Measurements from ENCODE around the gene LAMP5.

LAMP5 gene

DNA sequence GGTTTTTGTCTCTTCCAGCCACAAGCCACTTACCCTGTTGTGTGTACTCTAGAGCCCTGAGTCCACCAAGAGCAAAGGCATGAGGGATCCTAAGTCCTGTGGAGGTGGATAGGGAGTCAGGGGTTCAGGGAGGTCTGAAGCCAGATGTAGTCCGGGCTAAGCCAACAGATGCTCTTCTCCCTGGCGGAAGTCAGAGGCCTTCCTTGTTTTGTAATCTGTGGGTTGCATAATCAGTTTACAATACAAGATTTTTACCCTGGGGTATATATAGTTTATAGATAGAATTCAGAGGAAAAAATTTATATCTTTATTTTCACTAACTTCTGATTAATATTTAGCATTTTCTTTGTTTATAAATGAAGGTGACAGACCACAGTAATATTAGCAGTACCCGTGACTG is 9.2 kb downstream of the LAMP5 start:
- Histone ChIP-seq H3F3A (ENCODE audit: insufficient read depth, low read length) (no peaks in the 10 kb centered on the region), H3K79me2 (ENCODE audit: insufficient read depth, low read length) (no peaks in the 10 kb centered on the region), H3K27ac (ENCODE audit: low read depth, low read length, poor library complexity, severe bottlenecking) (no peak overlapping the region), H4K20me1 (ENCODE audit: insufficient read depth, low read length) (no peaks in the 10 kb centered on the region), H3K9ac (ENCODE audit: low read length) (no peak overlapping the region), H3K9me2 (ENCODE audit: low read depth, low read length) (no peaks in the 10 kb centered on the region), H3K4me3 (ENCODE audit: low read depth, low read length, poor library complexity, severe bottlenecking) (no peak overlapping the region), H3K9me3 (ENCODE audit: low read length) (no peaks in the 10 kb centered on the region), H3K36me3 (ENCODE audit: insufficient read depth, low read length) (no peaks in the 10 kb centered on the region), H3K4me1 (ENCODE audit: insufficient read depth, low read length, severe bottlenecking) (no peaks in the 10 kb centered on the region), H3K4me2 (ENCODE audit: low read length) (no peak overlapping the region), H2AFZ (ENCODE audit: low read length) (no peak overlapping the region), H3K27me3 (ENCODE audit: insufficient read depth, low read length) (no peaks in the 10 kb centered on the region)
- TF ChIP-seq EZH2 (IDR thresholded peaks at IDR 0.05; ENCODE audit: borderline replicate concordance, low read length): no peak
- TF ChIP-seq, protein P1, sequence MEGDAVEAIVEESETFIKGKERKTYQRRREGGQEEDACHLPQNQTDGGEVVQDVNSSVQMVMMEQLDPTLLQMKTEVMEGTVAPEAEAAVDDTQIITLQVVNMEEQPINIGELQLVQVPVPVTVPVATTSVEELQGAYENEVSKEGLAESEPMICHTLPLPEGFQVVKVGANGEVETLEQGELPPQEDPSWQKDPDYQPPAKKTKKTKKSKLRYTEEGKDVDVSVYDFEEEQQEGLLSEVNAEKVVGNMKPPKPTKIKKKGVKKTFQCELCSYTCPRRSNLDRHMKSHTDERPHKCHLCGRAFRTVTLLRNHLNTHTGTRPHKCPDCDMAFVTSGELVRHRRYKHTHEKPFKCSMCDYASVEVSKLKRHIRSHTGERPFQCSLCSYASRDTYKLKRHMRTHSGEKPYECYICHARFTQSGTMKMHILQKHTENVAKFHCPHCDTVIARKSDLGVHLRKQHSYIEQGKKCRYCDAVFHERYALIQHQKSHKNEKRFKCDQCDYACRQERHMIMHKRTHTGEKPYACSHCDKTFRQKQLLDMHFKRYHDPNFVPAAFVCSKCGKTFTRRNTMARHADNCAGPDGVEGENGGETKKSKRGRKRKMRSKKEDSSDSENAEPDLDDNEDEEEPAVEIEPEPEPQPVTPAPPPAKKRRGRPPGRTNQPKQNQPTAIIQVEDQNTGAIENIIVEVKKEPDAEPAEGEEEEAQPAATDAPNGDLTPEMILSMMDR (IDR thresholded peaks at IDR 0.05; ENCODE audit: low read length): no peak

DNA sequence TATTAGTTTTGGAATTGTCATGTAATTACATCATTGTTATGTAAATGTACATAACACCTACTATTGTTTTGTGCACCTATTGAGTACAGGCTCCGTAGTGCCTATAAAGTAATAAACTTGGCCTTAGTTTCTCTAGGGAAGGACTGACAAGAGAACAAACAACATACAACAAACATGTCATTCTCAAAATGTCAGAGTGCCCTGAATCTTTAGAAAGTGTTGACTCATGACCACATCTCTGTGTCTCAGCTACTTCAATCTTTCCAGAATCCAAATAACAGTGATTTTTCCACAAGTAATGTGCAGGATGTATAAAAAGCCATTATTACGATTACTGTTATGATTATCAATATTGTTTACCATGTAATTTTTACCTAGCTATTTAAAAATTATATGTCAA is 17.2 kb downstream of the LAMP5 start:
- Histone ChIP-seq H3F3A (ENCODE audit: insufficient read depth, low read length) (no peaks in the 10 kb centered on the region), H2AFZ (ENCODE audit: low read length) (no peak overlapping the region), H3K4me2 (ENCODE audit: low read length) (no peak overlapping the region), H3K4me3 (ENCODE audit: low read depth, low read length, poor library complexity, severe bottlenecking) (no peak overlapping the region), H3K9ac (ENCODE audit: low read length) (no peak overlapping the region), H3K9me2 (ENCODE audit: low read depth, low read length) (no peaks in the 10 kb centered on the region), H3K36me3 (ENCODE audit: insufficient read depth, low read length) (no peaks in the 10 kb centered on the region), H3K79me2 (ENCODE audit: insufficient read depth, low read length) (no peaks in the 10 kb centered on the region), H3K27ac (ENCODE audit: low read depth, low read length, poor library complexity, severe bottlenecking) (no peak overlapping the region), H3K9me3 (ENCODE audit: low read length) (no peaks in the 10 kb centered on the region), H4K20me1 (ENCODE audit: insufficient read depth, low read length) (no peaks in the 10 kb centered on the region), H3K27me3 (ENCODE audit: insufficient read depth, low read length) (no peaks in the 10 kb centered on the region), H3K4me1 (ENCODE audit: insufficient read depth, low read length, severe bottlenecking) (no peaks in the 10 kb centered on the region)
- TF ChIP-seq, protein P1 (IDR thresholded peaks at IDR 0.05; ENCODE audit: low read length): no peak
- no peak for TF ChIP-seq EZH2 (IDR thresholded peaks at IDR 0.05; ENCODE audit: borderline replicate concordance, low read length)

DNA sequence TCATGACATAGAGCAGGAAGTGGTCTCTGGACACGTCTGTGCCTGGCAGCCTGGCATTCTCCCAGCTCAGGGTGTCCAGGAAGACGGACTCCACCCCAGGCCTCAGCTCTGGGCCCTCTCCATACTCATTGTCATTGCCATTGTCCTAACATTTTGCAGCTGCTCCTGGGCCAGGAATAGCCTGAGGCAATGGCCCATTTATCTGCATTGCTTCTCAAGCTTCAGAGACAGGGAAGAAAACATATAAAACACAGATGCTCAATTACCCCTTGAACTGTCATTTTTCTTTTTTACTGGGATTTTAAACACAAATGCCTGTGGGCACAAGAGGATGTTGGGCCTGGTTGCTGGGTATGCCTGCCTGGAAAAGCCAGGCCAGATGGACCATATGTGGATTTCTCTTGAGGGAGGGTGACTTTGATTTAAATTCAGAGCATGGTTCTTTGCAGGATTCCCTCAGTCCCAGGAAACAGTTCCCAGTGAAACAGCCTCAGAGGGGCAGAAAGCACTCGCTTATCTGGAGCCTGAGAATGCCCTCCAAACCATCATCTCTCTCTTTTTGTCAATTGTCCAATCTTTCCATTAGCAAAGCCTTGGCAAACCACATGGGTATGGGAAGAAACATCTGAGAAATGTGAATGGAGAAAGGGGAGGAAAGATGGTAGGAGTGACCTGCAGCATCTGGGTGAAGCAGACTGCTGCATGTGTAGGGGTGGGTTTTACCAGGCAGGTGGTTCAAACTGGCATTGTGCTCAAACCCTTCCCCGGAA is 17.9 kb downstream of the LAMP5 start:
- Histone ChIP-seq H2AFZ (ENCODE audit: low read length) (no peak overlapping the region), H3K36me3 (ENCODE audit: insufficient read depth, low read length) (no peaks in the 10 kb centered on the region)
- TF ChIP-seq EZH2 (IDR thresholded peaks at IDR 0.05; ENCODE audit: borderline replicate concordance, low read length): no peak
- TF ChIP-seq, protein P1 (IDR thresholded peaks at IDR 0.05; ENCODE audit: low read length): no peak

More for the DNA sequence above, 17.9 kb downstream of the LAMP5 start:
- Histone ChIP-seq H3K27ac (ENCODE audit: low read depth, low read length, poor library complexity, severe bottlenecking) (no peak overlapping the region), H3K9me2 (ENCODE audit: low read depth, low read length) (no peaks in the 10 kb centered on the region), H3K9ac (ENCODE audit: low read length) (no peak overlapping the region), H3K79me2 (ENCODE audit: insufficient read depth, low read length) (no peaks in the 10 kb centered on the region), H4K20me1 (ENCODE audit: insufficient read depth, low read length) (no peaks in the 10 kb centered on the region), H3K4me3 (ENCODE audit: low read depth, low read length, poor library complexity, severe bottlenecking) (no peak overlapping the region), H3K4me1 (ENCODE audit: insufficient read depth, low read length, severe bottlenecking) (no peaks in the 10 kb centered on the region), H3K4me2 (ENCODE audit: low read length) (no peak overlapping the region), H3K27me3 (ENCODE audit: insufficient read depth, low read length) (no peaks in the 10 kb centered on the region), H3F3A (ENCODE audit: insufficient read depth, low read length) (no peaks in the 10 kb centered on the region), H3K9me3 (ENCODE audit: low read length) (no peaks in the 10 kb centered on the region)

Measured in OCI-LY1 (cell line).